GM20000 (cell line): ENCODE data around the gene DONSON.
A peak's percentile ranks its signal among the peaks of the same experiment; 100 is the strongest.

ENCODE experiments used
- DNase-seq: peaks from one replicate; pipeline ENCODE4 v3.0.0; 2012; ENCODE audit warnings: low spot score
- CTCF ChIP-seq: IDR thresholded peaks from 2 replicates; pipeline ENCODE4 v1.5.1; 2012; ENCODE audit warnings: mild to moderate bottlenecking, control low read depth; ENCODE audit errors: extremely low read depth, missing control alignments

Gene DONSON

GRCh38 chr21:33543505-33544129 is 44.9 kb downstream of the DONSON start:
- DNase-seq = peak; percentile 53
- TF ChIP-seq CTCF = no peak

GRCh38 chr21:33542640-33543504 is 45.6 kb downstream of the DONSON start, which contains the start of gene SON:
Gene SON, plus strand, starts transcription at chr21:33543038. Its CDS starts 55 bp downstream, at chr21:33543093.
- no peak for TF ChIP-seq CTCF
- DNase-seq = peak; percentile 96

GRCh38 chr21:33541756-33542639 is 46.5 kb downstream of the DONSON start, which contains the start of gene GART:
Gene GART, minus strand, starts transcription at chr21:33542117. Its CDS starts 2,802 bp downstream, at chr21:33539315.
- peak; percentile 82 for DNase-seq
- no peak for TF ChIP-seq CTCF

GRCh38 chr21:33541105-33541711 is 47.3 kb downstream of the DONSON start:
- DNase-seq = peak; percentile 15
- no peak for TF ChIP-seq CTCF

- no peak for DNase-seq
- no peak for TF ChIP-seq CTCF
Observed at GRCh38 chr21:33540711-33541104, 47.8 kb downstream of the DONSON start.

- no peak for TF ChIP-seq CTCF
- DNase-seq = no peak
Observed at GRCh38 chr21:33539616-33540015, 48.9 kb downstream of the DONSON start.
